Keratinocyte (primary cell): ENCODE data around the gene DNAJC12.

Source experiments
- EZH2 ChIP-seq: IDR thresholded peaks from one replicate; pipeline ENCODE4 v1.6.1; 2012; ENCODE audit warnings: inconsistent platforms, mild to moderate bottlenecking, low read length, moderate library complexity
- TF ChIP-seq, protein P1 (sequence below), 3 experiments: IDR thresholded peaks in 1 of 3; conservative IDR thresholded peaks in 1 of 3; optimal IDR thresholded peaks in 1 of 3; 2 replicates in 2 of 3; 3 replicates in 1 of 3; pipeline versions ENCODE3 to v1.5.1; 2011; ENCODE audit warnings: low read length in 3 of 3, mild to moderate bottlenecking in 3 of 3, moderate library complexity in 2 of 3, control low read depth in 1 of 3, inconsistent platforms in 1 of 3; ENCODE audit not compliant: insufficient read depth in 2 of 3; ENCODE audit errors: extremely low read depth in 1 of 3

DNA sequence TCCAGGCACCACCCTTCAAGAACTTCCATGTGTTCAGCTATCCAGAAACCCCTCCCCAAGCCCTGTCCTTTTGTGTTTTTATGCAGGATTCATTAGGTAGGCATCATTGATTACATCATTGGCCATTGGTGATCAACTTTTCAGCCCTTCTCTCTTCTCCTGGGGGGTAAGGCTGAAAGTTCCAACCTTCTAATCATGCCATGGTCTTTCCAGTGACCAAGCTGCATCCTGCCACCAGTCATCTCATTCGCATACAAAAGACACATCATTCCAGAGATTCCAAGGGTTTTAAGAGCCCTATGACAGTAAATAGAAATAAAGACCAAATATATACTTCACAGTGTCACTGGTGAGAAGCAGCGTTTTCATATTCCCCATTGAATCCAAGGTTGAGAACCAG, 48.2 kb downstream of the DNAJC12 start:
- TF ChIP-seq EZH2: no peak
- TF ChIP-seq, protein P1, sequence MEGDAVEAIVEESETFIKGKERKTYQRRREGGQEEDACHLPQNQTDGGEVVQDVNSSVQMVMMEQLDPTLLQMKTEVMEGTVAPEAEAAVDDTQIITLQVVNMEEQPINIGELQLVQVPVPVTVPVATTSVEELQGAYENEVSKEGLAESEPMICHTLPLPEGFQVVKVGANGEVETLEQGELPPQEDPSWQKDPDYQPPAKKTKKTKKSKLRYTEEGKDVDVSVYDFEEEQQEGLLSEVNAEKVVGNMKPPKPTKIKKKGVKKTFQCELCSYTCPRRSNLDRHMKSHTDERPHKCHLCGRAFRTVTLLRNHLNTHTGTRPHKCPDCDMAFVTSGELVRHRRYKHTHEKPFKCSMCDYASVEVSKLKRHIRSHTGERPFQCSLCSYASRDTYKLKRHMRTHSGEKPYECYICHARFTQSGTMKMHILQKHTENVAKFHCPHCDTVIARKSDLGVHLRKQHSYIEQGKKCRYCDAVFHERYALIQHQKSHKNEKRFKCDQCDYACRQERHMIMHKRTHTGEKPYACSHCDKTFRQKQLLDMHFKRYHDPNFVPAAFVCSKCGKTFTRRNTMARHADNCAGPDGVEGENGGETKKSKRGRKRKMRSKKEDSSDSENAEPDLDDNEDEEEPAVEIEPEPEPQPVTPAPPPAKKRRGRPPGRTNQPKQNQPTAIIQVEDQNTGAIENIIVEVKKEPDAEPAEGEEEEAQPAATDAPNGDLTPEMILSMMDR (optimal IDR thresholded peaks at IDR 0.05 in 1 of 3, IDR thresholded peaks at IDR 0.05 in 1 of 3, conservative IDR thresholded peaks at IDR 0.05 in 1 of 3; ENCODE audit: extremely low read depth in 1 of 3, insufficient read depth in 2 of 3, low read length in 3 of 3): no peak
